OCI-LY7 (cell line): ENCODE results near the gene GVQW3.

Experiments used
- EZH2phosphoT487 ChIP-seq: fragments of 200-600 bp; sonication (generic); IDR thresholded peaks from 2 replicates; pipeline ENCODE4 v1.6.1; 2018; ENCODE audit warnings: low read depth, borderline replicate concordance, mild to moderate bottlenecking, mixed run types, antibody characterized with exemption, low read length, moderate library complexity, mixed read lengths
- TF ChIP-seq, protein P1 (sequence below): fragments of 200-600 bp; sonication (generic); conservative IDR thresholded peaks from 2 replicates; pipeline ENCODE4 v1.5.1; 2014; ENCODE audit warnings: mild to moderate bottlenecking, antibody characterized with exemption, low read length, moderate library complexity, mixed read lengths

DNA sequence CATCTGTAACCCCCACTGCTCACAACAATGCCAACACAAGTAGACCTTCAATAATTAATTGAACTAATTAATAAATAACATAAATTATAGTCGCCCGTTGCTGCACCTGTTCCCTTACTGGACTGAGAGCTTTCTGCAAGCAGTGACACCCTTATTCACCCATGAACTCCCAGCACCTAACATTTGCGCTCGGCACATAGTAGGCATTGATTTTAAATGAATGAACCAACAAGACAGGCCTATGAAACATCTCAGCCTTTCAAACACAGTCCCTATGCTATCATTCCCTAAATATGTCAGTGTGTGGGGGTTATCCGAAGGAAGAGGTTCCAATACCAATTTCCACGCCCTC is 1.3 kb upstream of the GVQW3 start:
- TF ChIP-seq, protein P1, sequence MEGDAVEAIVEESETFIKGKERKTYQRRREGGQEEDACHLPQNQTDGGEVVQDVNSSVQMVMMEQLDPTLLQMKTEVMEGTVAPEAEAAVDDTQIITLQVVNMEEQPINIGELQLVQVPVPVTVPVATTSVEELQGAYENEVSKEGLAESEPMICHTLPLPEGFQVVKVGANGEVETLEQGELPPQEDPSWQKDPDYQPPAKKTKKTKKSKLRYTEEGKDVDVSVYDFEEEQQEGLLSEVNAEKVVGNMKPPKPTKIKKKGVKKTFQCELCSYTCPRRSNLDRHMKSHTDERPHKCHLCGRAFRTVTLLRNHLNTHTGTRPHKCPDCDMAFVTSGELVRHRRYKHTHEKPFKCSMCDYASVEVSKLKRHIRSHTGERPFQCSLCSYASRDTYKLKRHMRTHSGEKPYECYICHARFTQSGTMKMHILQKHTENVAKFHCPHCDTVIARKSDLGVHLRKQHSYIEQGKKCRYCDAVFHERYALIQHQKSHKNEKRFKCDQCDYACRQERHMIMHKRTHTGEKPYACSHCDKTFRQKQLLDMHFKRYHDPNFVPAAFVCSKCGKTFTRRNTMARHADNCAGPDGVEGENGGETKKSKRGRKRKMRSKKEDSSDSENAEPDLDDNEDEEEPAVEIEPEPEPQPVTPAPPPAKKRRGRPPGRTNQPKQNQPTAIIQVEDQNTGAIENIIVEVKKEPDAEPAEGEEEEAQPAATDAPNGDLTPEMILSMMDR: no peak
- no peak for TF ChIP-seq EZH2phosphoT487
